ENCODE measurements around the gene SEC62. TPM values are rescaled to one million over a fixed set of nuclear protein-coding genes. Genes with fewer than 3 reads are reported as not detected.

Gene SEC62
- polyA plus RNA-seq, 4 donors: 144 to 193 (median 183) TPM

Other genes with a start within 250 kb of the SEC62 start
- under 1 TPM in 1 of 4 donors, not detected in 3; 0.35 TPM for gene TERC, start 201.7 kb upstream of the SEC62 start, polyA plus RNA-seq (ENCODE audit: insufficient read length in 4 of 4)
- 1 to 10 TPM; 4.2 to 5.1 (median 4.9) TPM for gene ACTRT3, start 197.2 kb upstream of the SEC62 start, polyA plus RNA-seq (ENCODE audit: insufficient read length in 4 of 4)
- 10 to 100 TPM; 26.7 to 34.9 (median 31.6) TPM for gene MYNN, start 193.4 kb upstream of the SEC62 start, polyA plus RNA-seq (ENCODE audit: insufficient read length in 4 of 4)
- under 1 TPM in 3 of 4 donors, not detected in 1; 0.10 to 0.17 (median 0.16) TPM for gene LRRIQ4, start 153.9 kb upstream of the SEC62 start, polyA plus RNA-seq (ENCODE audit: insufficient read length in 4 of 4)
- gene LRRC34, start 153.9 kb upstream of the SEC62 start, polyA plus RNA-seq (ENCODE audit: insufficient read length in 4 of 4): 10 to 100 TPM; 10.7 to 13.8 (median 12.2) TPM
- under 1 TPM; 0.11 to 0.30 (median 0.19) TPM for gene LRRC31, start 96.9 kb upstream of the SEC62 start, polyA plus RNA-seq (ENCODE audit: insufficient read length in 4 of 4)
- not detected for gene SAMD7, start 55.2 kb upstream of the SEC62 start, polyA plus RNA-seq (ENCODE audit: insufficient read length in 4 of 4)
- gene GPR160, start 71.2 kb downstream of the SEC62 start, polyA plus RNA-seq (ENCODE audit: insufficient read length in 4 of 4): 10 to 100 TPM; 42.0 to 53.5 (median 46.3) TPM
- 10 to 100 TPM; 22.3 to 33.3 (median 27.6) TPM for gene PHC3, start 214.9 kb downstream of the SEC62 start, polyA plus RNA-seq (ENCODE audit: insufficient read length in 4 of 4)

All from right renal pelvis (tissue), 4 donors.